K562 (cell line): ENCODE results near the gene GLIPR1L1. TPM values are rescaled to one million over a fixed set of nuclear protein-coding genes. Genes with fewer than 3 reads are reported as not detected.

Experiments used
- ARID1B ChIP-seq: fragments of 450-650 bp; IDR thresholded peaks from 2 replicates; pipeline ENCODE4 v1.6.1; 2016; ENCODE audit warnings: antibody characterized with exemption, mild to moderate bottlenecking, inconsistent platforms
- CBFB ChIP-seq: sonication (generic); formaldehyde crosslinking; IDR thresholded peaks from 2 replicates; pipeline ENCODE4 v1.4.0; 2020; ENCODE audit warnings: mild to moderate bottlenecking, missing genetic modification reagents
- HEY1 ChIP-seq: fragments of 250-450 bp; sonication (Bioruptor Pico); IDR thresholded peaks from 2 replicates; pipeline ENCODE4 v1.5.0; 2020; ENCODE audit warnings: mild to moderate bottlenecking, moderate library complexity, borderline replicate concordance
- JUNB ChIP-seq: fragments of 450-650 bp; formaldehyde crosslinking; conservative IDR thresholded peaks from 2 replicates; pipeline ENCODE4 v1.4.0; 2020; ENCODE audit warnings: mild to moderate bottlenecking
- PML ChIP-seq: IDR thresholded peaks from 2 replicates; pipeline ENCODE4 v1.6.1; 2012; ENCODE audit warnings: low read length, inconsistent platforms
- ZBTB17 ChIP-seq: fragments of 450-650 bp; formaldehyde crosslinking; IDR thresholded peaks from 2 replicates; pipeline ENCODE4 v1.4.0; 2020; ENCODE audit warnings: mild to moderate bottlenecking
- ZKSCAN1 ChIP-seq: fragments of 150-350 bp; IDR thresholded peaks from 2 replicates; pipeline ENCODE4 v1.6.1; 2016; ENCODE audit warnings: low read depth, low read length
- ZNF217 ChIP-seq: sonication (generic); formaldehyde crosslinking; IDR thresholded peaks from 2 replicates; pipeline ENCODE4 v1.8.0; 2022; ENCODE audit warnings: mild to moderate bottlenecking, missing genetic modification reagents
- ZNF282 ChIP-seq: sonication (generic); formaldehyde crosslinking; IDR thresholded peaks from 2 replicates; pipeline ENCODE4 v1.8.1; 2023; ENCODE audit warnings: missing genetic modification reagents
- ZNF41 ChIP-seq: fragments of 250-450 bp; sonication (Bioruptor Pico); conservative IDR thresholded peaks from 2 replicates; pipeline ENCODE4 v1.4.0; 2020; ENCODE audit warnings: mild to moderate bottlenecking
- ZNF431 ChIP-seq: sonication (generic); formaldehyde crosslinking; IDR thresholded peaks from 2 replicates; pipeline ENCODE4 v1.8.0; 2022; ENCODE audit warnings: mild to moderate bottlenecking, missing genetic modification reagents
- ZNF551 ChIP-seq: fragments of 250-450 bp; sonication (Bioruptor Pico); IDR thresholded peaks from 2 replicates; pipeline ENCODE4 v1.5.0; 2021; ENCODE audit warnings: mild to moderate bottlenecking, moderate library complexity
- ZNF766 ChIP-seq: fragments of 200-800 bp; sonication (Bioruptor generic); conservative IDR thresholded peaks from 2 replicates; pipeline ENCODE4 v1.6.1; 2016; ENCODE audit warnings: missing genetic modification characterization, missing compliant biosample characterization
- ZSCAN29 ChIP-seq: fragments of 450-650 bp; IDR thresholded peaks from 2 replicates; pipeline ENCODE4 v1.6.1; 2017
- polyA plus RNA-seq, 8 experiments: library from polyadenylated mRNA; depleted of rRNA in 4 of 8; stranded (reverse) in 5 of 8; unstranded in 3 of 8; fragments of >200 nt; fragmentation: Nextera tagmentation in 2 of 8; fragmentation: Illumina TruSeq in 1 of 8; extraction: Ambion mirVana in 2 of 8; extraction: Trizol in 1 of 8; gene quantifications; 2 replicates each; pipeline versions ENCODE4 v1.2.1 to v1.2.3, GENCODE V29; 2011 to 2014; ENCODE audit warnings: inconsistent platforms in 1 of 8, missing spikeins in 1 of 8
- total RNA-seq, 7 experiments: library from RNA; depleted of rRNA in 6 of 7; stranded (reverse); fragments of >200 nt in 6 of 7; fragmentation: Illumina TruSeq in 2 of 7; extraction: Trizol in 2 of 7; gene quantifications; 2 replicates each; pipeline versions ENCODE4 v1.2.1 to v1.2.3, GENCODE V29; 2011 to 2021; ENCODE audit warnings: low replicate concordance in 1 of 7
- TF ChIP-seq, protein P1 (sequence below): fragments of 450-650 bp; IDR thresholded peaks from 2 replicates; pipeline ENCODE4 v1.6.1; 2016
- TF ChIP-seq, protein P2 (sequence below): sonication (generic); formaldehyde crosslinking; IDR thresholded peaks from 2 replicates; pipeline ENCODE4 v1.8.0; 2023; ENCODE audit warnings: missing genetic modification reagents, mild to moderate bottlenecking, borderline replicate concordance
- TF ChIP-seq, protein P3 (sequence below): fragments of 250-450 bp; sonication (Bioruptor Pico); IDR thresholded peaks from 2 replicates; pipeline ENCODE4 v1.9.0; 2021; ENCODE audit warnings: mild to moderate bottlenecking, inconsistent platforms
- TF ChIP-seq, protein P4 (sequence below): sonication (generic); formaldehyde crosslinking; IDR thresholded peaks from 2 replicates; pipeline ENCODE4 v1.8.0; 2022; ENCODE audit warnings: mild to moderate bottlenecking, missing genetic modification reagents

Gene GLIPR1L1
- total and polyA plus RNA-seq, 9 of the 15 experiments (the other 6 are each of a cell fraction or from before 2014, with no cell fraction given), result not detected

DNA sequence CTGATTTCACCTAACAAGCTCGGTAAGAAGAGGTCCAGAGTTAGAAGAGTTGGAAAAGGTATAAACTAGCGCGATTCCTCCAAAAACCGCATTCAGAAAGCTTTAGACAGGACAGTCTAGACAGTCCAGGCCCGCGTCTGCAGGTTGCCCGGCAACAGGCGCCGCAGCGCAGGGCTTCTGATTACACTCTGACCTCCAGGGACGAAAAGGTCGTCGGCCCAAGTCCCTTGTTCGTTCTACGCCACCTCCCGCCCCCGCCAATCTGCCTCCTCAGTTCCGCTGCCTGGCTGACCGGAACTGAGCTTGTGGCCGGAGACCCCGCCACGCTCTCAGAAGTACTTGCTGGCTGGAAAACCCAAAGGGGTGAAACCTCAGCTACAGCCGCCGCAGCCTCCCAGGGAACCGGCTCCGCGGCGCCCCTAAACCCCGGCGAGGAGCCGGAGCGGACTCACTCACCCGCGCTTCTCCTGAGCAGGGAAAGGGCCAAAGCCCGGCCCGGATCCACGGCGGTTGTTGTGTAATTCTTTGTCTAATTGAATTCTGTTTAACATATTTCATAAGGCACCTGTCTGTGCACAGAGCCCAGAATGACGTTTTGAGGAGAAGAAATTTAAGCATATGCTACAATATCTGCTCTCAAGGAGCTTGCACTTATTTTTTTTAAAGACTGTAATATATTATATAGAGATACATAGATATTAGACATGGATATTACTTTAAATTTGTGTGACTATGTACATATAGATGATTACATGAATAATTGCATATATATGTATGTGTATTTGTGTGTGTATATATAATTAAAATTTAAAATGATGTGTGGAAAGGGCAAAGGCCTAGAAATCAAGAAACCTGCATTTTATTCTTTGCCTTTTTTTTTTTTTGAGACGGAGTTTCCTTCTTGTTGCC, 4.3 kb upstream of the GLIPR1L1 start, which contains the start of gene CAPS2 (continued):
- TF ChIP-seq PML (no peak), ZNF766 (CRISPR knock-in tag) (no peak), ZNF217 (CRISPR knock-in tag) (no peak), ZSCAN29 (peak; percentile 58), ARID1B (peak; percentile 33; the same call in 1 of the 2 replicates), ZNF41 (CRISPR knock-in tag) (no peak), ZNF282 (CRISPR knock-in tag) (no peak), ZNF431 (CRISPR knock-in tag) (no peak), ZNF551 (CRISPR knock-in tag) (no peak), HEY1 (CRISPR knock-in tag) (no peak), JUNB (CRISPR knock-in tag) (no peak), ZBTB17 (CRISPR knock-in tag) (no peak), CBFB (CRISPR knock-in tag) (no peak), ZKSCAN1 (no peak)
- TF ChIP-seq, protein P1, sequence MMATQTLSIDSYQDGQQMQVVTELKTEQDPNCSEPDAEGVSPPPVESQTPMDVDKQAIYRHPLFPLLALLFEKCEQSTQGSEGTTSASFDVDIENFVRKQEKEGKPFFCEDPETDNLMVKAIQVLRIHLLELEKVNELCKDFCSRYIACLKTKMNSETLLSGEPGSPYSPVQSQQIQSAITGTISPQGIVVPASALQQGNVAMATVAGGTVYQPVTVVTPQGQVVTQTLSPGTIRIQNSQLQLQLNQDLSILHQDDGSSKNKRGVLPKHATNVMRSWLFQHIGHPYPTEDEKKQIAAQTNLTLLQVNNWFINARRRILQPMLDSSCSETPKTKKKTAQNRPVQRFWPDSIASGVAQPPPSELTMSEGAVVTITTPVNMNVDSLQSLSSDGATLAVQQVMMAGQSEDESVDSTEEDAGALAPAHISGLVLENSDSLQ, result peak; percentile 45
- TF ChIP-seq, protein P2, sequence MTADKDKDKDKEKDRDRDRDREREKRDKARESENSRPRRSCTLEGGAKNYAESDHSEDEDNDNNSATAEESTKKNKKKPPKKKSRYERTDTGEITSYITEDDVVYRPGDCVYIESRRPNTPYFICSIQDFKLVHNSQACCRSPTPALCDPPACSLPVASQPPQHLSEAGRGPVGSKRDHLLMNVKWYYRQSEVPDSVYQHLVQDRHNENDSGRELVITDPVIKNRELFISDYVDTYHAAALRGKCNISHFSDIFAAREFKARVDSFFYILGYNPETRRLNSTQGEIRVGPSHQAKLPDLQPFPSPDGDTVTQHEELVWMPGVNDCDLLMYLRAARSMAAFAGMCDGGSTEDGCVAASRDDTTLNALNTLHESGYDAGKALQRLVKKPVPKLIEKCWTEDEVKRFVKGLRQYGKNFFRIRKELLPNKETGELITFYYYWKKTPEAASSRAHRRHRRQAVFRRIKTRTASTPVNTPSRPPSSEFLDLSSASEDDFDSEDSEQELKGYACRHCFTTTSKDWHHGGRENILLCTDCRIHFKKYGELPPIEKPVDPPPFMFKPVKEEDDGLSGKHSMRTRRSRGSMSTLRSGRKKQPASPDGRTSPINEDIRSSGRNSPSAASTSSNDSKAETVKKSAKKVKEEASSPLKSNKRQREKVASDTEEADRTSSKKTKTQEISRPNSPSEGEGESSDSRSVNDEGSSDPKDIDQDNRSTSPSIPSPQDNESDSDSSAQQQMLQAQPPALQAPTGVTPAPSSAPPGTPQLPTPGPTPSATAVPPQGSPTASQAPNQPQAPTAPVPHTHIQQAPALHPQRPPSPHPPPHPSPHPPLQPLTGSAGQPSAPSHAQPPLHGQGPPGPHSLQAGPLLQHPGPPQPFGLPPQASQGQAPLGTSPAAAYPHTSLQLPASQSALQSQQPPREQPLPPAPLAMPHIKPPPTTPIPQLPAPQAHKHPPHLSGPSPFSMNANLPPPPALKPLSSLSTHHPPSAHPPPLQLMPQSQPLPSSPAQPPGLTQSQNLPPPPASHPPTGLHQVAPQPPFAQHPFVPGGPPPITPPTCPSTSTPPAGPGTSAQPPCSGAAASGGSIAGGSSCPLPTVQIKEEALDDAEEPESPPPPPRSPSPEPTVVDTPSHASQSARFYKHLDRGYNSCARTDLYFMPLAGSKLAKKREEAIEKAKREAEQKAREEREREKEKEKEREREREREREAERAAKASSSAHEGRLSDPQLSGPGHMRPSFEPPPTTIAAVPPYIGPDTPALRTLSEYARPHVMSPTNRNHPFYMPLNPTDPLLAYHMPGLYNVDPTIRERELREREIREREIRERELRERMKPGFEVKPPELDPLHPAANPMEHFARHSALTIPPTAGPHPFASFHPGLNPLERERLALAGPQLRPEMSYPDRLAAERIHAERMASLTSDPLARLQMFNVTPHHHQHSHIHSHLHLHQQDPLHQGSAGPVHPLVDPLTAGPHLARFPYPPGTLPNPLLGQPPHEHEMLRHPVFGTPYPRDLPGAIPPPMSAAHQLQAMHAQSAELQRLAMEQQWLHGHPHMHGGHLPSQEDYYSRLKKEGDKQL, result no peak
- TF ChIP-seq, protein P3, sequence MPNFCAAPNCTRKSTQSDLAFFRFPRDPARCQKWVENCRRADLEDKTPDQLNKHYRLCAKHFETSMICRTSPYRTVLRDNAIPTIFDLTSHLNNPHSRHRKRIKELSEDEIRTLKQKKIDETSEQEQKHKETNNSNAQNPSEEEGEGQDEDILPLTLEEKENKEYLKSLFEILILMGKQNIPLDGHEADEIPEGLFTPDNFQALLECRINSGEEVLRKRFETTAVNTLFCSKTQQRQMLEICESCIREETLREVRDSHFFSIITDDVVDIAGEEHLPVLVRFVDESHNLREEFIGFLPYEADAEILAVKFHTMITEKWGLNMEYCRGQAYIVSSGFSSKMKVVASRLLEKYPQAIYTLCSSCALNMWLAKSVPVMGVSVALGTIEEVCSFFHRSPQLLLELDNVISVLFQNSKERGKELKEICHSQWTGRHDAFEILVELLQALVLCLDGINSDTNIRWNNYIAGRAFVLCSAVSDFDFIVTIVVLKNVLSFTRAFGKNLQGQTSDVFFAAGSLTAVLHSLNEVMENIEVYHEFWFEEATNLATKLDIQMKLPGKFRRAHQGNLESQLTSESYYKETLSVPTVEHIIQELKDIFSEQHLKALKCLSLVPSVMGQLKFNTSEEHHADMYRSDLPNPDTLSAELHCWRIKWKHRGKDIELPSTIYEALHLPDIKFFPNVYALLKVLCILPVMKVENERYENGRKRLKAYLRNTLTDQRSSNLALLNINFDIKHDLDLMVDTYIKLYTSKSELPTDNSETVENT (CRISPR knock-in tag), result no peak
- TF ChIP-seq, protein P4, sequence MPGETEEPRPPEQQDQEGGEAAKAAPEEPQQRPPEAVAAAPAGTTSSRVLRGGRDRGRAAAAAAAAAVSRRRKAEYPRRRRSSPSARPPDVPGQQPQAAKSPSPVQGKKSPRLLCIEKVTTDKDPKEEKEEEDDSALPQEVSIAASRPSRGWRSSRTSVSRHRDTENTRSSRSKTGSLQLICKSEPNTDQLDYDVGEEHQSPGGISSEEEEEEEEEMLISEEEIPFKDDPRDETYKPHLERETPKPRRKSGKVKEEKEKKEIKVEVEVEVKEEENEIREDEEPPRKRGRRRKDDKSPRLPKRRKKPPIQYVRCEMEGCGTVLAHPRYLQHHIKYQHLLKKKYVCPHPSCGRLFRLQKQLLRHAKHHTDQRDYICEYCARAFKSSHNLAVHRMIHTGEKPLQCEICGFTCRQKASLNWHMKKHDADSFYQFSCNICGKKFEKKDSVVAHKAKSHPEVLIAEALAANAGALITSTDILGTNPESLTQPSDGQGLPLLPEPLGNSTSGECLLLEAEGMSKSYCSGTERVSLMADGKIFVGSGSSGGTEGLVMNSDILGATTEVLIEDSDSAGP (CRISPR knock-in tag), result peak; percentile 73; the same call in 1 of the 2 replicates
